ENCODE data around the gene PLEKHA7.

DNA sequence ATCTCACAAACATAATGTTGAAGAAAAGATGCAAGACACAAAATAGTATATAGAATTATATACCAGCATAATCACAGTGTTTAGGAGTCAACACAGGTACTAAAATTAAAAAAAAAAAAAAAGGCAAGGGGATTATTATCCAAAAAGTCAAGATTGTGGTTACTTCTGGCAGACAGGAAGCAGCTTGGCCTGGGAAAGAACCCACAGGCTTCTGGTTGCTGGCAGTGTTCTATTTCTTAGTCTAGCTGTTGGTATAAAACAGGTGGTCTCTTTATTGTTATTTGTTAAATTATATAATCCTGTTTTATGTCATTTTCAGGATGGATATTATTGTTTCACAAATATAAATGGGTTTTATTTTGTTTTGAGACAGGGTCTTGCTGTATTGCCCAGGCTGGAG lies 221.8 kb downstream of the PLEKHA7 start:
- TF ChIP-seq EZH2phosphoT487 (IDR thresholded peaks at IDR 0.05; ENCODE audit: borderline replicate concordance, low read length) = no peak
- TF ChIP-seq, protein P1, sequence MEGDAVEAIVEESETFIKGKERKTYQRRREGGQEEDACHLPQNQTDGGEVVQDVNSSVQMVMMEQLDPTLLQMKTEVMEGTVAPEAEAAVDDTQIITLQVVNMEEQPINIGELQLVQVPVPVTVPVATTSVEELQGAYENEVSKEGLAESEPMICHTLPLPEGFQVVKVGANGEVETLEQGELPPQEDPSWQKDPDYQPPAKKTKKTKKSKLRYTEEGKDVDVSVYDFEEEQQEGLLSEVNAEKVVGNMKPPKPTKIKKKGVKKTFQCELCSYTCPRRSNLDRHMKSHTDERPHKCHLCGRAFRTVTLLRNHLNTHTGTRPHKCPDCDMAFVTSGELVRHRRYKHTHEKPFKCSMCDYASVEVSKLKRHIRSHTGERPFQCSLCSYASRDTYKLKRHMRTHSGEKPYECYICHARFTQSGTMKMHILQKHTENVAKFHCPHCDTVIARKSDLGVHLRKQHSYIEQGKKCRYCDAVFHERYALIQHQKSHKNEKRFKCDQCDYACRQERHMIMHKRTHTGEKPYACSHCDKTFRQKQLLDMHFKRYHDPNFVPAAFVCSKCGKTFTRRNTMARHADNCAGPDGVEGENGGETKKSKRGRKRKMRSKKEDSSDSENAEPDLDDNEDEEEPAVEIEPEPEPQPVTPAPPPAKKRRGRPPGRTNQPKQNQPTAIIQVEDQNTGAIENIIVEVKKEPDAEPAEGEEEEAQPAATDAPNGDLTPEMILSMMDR (conservative IDR thresholded peaks at IDR 0.05; ENCODE audit: low read depth, low read length) = no peak

Measured in PC-3 (cell line).